ENCODE data around the gene TMEM252.

- no peak for TF ChIP-seq YY1 (IDR thresholded peaks at IDR 0.05)
- TF ChIP-seq, protein P1, sequence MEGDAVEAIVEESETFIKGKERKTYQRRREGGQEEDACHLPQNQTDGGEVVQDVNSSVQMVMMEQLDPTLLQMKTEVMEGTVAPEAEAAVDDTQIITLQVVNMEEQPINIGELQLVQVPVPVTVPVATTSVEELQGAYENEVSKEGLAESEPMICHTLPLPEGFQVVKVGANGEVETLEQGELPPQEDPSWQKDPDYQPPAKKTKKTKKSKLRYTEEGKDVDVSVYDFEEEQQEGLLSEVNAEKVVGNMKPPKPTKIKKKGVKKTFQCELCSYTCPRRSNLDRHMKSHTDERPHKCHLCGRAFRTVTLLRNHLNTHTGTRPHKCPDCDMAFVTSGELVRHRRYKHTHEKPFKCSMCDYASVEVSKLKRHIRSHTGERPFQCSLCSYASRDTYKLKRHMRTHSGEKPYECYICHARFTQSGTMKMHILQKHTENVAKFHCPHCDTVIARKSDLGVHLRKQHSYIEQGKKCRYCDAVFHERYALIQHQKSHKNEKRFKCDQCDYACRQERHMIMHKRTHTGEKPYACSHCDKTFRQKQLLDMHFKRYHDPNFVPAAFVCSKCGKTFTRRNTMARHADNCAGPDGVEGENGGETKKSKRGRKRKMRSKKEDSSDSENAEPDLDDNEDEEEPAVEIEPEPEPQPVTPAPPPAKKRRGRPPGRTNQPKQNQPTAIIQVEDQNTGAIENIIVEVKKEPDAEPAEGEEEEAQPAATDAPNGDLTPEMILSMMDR (IDR thresholded peaks at IDR 0.05; ENCODE audit: low read depth, low read length, missing input control), result no peak
- TF ChIP-seq, protein P2, sequence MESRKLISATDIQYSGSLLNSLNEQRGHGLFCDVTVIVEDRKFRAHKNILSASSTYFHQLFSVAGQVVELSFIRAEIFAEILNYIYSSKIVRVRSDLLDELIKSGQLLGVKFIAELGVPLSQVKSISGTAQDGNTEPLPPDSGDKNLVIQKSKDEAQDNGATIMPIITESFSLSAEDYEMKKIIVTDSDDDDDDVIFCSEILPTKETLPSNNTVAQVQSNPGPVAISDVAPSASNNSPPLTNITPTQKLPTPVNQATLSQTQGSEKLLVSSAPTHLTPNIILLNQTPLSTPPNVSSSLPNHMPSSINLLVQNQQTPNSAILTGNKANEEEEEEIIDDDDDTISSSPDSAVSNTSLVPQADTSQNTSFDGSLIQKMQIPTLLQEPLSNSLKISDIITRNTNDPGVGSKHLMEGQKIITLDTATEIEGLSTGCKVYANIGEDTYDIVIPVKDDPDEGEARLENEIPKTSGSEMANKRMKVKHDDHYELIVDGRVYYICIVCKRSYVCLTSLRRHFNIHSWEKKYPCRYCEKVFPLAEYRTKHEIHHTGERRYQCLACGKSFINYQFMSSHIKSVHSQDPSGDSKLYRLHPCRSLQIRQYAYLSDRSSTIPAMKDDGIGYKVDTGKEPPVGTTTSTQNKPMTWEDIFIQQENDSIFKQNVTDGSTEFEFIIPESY (IDR thresholded peaks at IDR 0.05), result no peak
- TF ChIP-seq GABPA (IDR thresholded peaks at IDR 0.05 in 1 of 2, conservative IDR thresholded peaks at IDR 0.05 in 1 of 2), result no peak
- no peak for TF ChIP-seq SP1 (IDR thresholded peaks at IDR 0.05)
- no peak for TF ChIP-seq JUND (IDR thresholded peaks at IDR 0.05)
- TF ChIP-seq, protein P3, sequence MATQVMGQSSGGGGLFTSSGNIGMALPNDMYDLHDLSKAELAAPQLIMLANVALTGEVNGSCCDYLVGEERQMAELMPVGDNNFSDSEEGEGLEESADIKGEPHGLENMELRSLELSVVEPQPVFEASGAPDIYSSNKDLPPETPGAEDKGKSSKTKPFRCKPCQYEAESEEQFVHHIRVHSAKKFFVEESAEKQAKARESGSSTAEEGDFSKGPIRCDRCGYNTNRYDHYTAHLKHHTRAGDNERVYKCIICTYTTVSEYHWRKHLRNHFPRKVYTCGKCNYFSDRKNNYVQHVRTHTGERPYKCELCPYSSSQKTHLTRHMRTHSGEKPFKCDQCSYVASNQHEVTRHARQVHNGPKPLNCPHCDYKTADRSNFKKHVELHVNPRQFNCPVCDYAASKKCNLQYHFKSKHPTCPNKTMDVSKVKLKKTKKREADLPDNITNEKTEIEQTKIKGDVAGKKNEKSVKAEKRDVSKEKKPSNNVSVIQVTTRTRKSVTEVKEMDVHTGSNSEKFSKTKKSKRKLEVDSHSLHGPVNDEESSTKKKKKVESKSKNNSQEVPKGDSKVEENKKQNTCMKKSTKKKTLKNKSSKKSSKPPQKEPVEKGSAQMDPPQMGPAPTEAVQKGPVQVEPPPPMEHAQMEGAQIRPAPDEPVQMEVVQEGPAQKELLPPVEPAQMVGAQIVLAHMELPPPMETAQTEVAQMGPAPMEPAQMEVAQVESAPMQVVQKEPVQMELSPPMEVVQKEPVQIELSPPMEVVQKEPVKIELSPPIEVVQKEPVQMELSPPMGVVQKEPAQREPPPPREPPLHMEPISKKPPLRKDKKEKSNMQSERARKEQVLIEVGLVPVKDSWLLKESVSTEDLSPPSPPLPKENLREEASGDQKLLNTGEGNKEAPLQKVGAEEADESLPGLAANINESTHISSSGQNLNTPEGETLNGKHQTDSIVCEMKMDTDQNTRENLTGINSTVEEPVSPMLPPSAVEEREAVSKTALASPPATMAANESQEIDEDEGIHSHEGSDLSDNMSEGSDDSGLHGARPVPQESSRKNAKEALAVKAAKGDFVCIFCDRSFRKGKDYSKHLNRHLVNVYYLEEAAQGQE (IDR thresholded peaks at IDR 0.05), result no peak
- TF ChIP-seq FOXA1 (IDR thresholded peaks at IDR 0.05), result no peak
- TF ChIP-seq, protein P4, sequence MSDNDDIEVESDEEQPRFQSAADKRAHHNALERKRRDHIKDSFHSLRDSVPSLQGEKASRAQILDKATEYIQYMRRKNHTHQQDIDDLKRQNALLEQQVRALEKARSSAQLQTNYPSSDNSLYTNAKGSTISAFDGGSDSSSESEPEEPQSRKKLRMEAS (IDR thresholded peaks at IDR 0.05), result no peak
- TF ChIP-seq ATF3 (IDR thresholded peaks at IDR 0.05), result no peak
- no peak for TF ChIP-seq HNF4G (IDR thresholded peaks at IDR 0.05)
- TF ChIP-seq TAF1 (conservative IDR thresholded peaks at IDR 0.05), result no peak
- no peak for TF ChIP-seq EGR1 (IDR thresholded peaks at IDR 0.05; ENCODE audit: low read depth in 2 of 2)
Observed at GRCh38 chr9:68533678-68534077, 7.0 kb downstream of the TMEM252 start.
